Activated CD4-positive, alpha-beta T cell treated with anti-CD3 and anti-CD28 coated beads, Interleukin-2, amount 50 U/mL, for 24 hours (primary cell): ENCODE results near the gene UNG.
A peak's percentile ranks its signal among the peaks of the same experiment; 100 is the strongest.

ENCODE experiments used
- DNase-seq, 2 donors: peaks; one replicate each; pipeline ENCODE4 v3.0.0-alpha.2; 2020; ENCODE audit warnings: low read depth in 1 of 2, low spot score in 1 of 2

The UNG gene

DNA sequence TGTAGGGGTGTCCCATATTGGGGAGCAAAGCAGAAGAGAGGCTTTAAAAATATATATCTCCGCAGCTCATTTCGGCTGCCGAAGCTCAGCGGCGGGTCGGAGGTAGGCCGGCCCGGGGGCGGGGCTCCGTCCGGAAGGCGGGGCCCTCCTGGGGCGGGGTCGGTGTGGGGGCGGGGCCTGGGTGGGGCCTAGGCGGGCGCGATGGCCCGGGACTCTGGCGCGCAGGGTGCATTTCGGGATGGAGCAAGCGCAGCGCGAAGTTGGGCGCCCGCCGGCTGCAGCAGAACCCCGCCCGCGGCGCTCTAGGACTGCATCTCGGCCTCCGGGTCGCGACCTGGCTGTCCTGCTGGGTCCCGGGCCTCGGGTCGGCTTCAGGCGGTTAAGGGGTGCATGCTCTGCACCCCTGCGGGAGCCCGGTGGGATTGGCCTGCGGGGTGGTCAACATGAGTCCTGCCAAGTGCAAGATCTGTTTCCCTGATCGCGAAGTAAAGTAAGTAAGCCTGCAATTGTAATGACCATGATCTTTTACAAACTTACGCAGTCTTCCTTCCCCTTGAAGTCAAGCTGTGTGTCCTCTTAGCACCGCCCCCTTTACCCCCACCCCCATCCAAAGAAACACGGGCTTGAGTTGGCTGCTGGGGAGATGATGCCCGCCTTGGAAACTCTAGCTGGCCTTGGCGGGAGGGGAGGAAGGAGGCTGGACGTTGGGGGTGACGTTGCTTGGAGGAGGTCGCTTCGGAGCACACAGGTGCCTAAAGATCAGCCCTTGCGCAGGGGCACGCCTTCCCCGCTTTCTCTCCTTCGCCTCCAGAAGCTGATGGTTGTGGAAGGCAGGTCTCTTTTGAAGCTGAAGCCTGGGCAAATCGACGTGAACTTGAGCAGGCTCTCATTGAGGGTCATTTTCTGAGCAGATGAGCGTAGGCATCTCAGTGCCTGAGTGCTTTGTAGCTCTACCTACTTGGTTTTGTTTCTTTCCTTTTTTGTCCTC lies 57.3 kb downstream of the UNG start:
- DNase-seq, result peak; percentile 67 to 68

DNA sequence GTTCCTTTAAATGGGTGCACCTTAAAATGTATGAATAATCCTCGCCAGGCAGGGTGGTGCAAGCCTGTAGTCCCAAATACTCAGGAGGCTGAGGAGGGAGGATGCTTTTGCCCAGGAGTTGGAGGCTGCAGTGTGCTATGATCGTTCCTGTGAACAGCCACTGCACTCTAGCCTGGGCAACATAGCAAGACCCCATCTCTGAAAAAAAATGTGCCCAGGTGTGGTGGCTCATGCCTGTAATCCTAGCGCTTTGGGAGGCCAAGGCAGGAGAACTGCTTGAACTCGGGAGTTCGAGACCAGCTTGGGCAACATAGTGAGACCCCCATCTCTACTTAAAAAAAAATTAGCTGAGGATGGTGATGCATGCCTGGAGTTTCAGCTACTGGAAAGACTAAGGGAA lies 58.6 kb downstream of the UNG start:
- no peak for DNase-seq

GRCh38 chr12:109156586-109156985 lies 59.2 kb downstream of the UNG start:
- no peak for DNase-seq

DNA sequence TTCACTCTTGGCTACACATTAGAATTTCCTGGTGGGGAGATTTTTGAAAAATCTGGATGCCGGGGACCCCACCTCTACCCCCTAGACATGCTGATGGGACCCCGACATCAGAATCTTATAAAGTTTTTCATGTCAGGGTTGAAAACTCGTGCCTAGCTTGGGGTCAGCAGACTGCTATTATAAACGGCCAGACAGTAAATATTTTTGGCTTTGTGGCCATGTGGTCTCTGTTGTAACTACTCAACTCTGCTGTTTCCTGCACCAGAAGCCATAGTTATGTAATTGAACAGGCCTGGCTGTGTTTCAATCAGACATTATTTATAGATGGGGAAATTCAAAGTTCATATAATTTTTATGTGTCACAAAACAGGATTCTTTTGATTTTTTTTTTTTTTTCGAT lies 60.6 kb downstream of the UNG start:
- DNase-seq, result no peak

- DNase-seq, result no peak
Observed at GRCh38 chr12:109160433-109160832, 63.0 kb downstream of the UNG start.
